Cortex of kidney (tissue), 1 donor: ENCODE measurements around the gene DDR2.
"Not testable (repeated sequence)": the region's sequence is repeated elsewhere in the genome, so short reads cannot be mapped to it uniquely, and the experiment has no call there.

Experiments
- DNase-seq: peaks from one replicate; lab custom pipeline; 2025; lab: John Stamatoyannopoulos, UW

The DDR2 gene

DNA sequence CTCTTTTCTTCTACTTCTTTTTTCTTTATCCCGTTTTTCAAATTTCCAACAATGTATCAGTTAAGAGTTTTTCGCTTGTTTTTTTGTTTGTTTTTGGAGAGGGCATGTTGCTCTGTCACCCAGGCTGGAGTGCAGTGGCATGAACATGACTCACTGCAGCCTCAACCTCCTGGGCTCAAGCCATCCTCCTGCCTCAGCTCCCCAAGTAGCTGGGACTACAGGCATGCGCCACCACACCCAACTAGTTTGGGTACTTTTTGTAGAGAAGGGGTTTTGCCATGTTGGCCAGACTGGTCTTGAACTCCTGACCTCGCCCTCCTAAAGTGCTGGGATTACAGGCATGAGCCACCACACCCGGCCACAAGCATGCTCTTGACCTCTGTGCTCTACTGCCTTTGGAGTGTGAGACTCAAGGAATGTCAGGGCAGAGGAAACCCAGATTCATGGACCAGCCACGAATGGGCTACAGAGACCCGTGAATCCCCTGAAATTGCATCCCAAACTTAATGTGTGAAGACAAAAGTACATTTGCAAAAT lies 93.1 kb downstream of the DDR2 start:
- DNase-seq: no peak

DNA sequence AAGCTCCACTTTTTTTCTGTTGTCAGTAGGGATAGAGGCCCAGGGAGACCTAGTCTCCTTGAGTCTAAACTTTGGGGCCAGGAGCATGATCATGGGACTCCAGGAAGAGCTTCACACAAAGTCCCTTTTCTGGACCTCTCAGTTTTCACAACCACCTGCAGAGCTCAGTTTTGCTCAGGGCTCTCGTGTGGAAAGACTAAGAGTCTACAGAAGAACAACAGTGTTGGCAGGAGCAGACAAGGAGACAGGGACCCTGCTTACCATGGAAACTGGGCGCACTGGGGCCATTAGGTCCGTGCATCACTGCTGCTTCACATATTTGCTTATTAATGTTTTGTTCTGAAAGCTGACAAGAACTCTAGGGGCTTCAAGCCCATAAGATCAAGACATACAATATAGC lies 94.3 kb downstream of the DDR2 start:
- no peak for DNase-seq

DNA sequence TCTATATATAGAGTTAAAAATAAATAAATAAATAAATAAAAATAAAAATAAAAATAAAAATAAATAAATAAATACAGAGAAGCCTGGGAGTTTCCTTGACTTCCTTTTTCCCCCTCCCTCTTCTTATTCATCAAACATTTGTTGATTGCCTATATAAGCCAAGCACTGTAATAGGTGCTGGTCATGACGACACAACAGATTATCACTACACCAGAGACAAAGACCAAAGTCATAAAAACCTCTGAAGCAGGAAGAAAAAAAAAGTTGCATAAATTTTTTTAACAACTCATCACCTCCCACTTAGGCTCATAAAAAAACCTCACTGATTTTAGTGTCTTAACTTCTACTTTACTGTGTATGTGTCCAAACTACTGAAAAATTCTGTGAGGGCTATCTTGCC lies 95.2 kb downstream of the DDR2 start:
- DNase-seq: not testable (repeated sequence)

DNA sequence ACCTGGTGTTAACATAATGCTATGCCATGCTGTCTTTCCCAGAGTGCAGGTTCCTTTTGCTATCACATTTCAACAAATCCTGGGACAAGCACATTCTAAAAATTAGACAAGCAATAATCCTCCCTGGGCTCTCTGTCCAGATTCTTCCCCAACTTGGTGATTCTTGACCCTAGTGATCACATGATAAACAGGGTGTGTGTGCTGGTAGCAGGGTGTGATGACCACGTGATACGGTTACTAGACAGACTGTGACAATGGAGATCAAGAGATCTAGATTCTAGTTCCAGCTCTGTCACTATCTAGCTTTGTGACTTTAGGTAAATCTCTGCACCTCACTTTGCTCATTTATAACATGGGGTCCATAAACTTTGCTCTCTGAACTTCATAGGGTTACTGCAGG lies 96.3 kb downstream of the DDR2 start:
- DNase-seq: no peak

DNA sequence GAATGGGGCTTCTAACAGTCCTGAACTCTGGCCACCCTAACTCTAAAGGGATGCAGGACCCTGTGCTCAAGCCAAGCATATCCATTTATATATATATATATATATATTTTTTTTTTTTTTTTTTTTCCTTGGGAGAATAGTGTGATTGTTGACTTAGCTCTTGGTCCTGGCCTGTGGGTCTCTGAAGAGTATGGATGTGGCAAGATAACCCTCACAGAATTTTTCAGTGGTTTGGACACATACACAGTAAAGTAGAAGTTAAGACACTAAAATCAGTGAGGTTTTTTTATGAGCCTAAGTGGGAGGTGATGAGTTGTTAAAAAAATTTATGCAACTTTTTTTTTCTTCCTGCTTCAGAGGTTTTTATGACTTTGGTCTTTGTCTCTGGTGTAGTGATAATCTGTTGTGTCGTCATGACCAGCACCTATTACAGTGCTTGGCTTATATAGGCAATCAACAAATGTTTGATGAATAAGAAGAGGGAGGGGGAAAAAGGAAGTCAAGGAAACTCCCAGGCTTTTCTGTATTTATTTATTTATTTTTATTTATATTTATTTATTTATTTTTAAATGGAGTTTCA lies 97.0 kb downstream of the DDR2 start:
- not testable (repeated sequence) for DNase-seq

DNA sequence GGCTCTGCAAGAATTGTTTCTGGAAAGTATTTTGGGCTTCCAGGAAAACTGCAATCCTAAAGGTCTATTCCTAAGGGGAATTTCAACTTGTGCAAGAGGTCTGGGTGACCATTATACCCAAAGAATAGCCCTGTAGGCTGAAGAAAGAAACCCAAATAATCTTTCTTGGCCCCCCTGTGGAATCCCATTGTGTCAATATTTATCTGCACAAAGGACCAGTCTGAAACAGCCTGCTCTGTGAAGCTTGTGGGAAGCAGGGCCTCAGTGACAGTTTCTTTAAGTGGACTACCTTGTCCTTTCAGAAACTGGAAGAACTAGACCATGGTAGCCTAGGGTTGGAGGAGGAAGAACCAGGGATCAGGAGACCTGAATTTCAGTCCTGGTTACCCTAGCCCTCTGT lies 99.8 kb downstream of the DDR2 start:
- no peak for DNase-seq

DNA sequence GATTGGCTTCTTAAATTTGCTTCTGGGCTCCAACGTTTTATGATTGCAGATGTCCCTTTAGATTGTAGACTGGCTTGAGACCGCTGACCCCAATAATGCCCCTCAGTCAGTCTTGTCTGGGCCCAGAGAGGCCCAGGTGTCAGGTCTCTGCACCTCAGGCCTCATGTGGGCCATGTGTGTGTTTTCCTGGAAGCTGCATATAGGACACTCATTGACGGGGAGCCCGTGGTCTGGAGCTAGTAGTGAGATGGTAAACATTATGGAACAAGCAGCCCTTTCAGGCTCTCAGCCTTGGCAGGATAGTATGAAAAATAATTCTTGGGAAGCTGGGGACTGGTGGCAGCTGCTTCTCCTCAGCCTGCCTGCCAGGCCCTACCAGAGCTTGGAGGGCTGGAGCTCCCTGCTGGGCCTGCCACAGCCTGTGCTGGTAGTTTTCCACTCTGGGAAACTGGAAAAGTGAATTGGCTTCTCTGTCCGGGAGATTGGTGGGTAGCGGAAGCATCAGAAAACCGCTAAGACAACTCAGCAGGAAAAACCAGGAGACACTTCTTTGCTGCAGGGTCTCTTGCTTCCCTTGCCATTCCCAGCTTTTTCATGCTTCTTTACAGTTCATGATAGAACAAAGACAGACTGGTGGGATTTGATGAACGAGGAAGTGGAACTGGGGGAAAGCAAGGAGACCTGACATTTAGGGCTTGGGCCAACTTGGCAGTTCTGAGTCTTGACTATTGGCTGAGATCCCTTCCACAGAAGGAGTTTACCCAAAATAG lies 100.5 kb downstream of the DDR2 start:
- no peak for DNase-seq

DNA sequence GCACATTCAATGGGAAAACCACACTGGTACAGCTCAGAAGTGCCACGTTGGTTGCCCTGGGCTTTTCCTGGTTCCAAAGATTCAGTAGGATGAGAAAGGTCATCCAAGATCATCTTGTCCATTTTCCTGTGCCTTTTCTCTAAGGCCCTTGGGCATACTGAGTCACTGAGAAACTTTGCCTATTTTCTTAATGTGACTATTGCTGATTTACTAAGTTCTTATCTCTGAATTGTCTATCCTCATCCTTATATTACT lies 101.0 kb downstream of the DDR2 start:
- no peak for DNase-seq

DNA sequence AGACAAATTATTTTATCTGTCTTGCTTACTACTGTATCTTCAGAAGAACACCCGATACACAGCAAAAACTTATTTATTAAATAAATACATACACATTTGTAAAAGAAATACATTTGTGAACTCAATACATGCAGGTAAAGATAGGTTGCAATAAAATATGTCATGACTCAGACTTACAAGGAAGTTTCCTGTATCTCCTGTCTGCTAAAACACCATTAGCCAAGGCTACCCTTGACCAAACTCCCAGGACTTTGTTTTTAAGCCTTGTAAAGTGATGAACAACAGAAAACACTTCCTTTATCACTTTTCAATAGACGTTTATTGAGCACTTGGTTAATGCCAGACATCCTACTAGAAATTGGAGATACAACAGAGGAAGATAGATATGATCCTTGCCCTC lies 101.8 kb downstream of the DDR2 start:
- no peak for DNase-seq

DNA sequence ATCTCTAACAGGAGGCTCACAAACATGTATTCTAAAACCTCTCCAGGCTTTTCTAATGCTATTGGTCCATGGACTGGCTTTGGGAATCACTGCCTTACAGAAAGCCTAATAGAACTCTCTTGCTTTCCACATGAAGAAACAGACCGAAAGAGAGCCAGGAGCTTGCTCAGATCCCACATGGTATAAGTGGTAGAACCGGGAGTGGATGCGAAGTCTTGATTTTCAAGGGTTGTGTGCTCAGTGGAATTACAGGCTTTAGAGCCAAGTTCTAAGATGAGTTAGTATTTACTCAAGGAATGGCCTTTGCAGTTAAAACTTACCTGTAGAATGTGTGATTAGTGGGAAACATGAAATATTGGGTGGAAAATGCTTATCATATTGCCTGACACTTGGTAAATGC lies 103.9 kb downstream of the DDR2 start:
- no peak for DNase-seq

DNA sequence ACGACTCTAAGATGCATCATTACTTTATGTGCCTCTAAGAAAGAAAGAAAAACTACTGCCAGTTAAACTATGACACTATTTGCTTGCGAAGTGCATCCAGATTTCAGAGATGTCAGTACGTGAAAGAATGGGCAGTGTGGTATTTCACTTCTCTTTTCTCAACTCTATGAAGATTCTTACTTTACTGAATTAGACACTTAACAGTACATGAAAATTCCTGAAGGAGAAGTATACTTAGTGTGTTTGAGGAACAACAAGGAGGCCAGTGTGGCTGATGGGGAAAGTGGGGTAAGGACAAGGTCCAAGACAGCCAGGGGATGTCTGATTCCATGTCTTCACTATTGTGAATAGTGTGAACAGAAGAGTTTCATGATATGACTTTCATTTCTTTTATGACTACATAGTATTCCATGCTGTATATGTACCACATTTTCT lies 104.4 kb downstream of the DDR2 start:
- no peak for DNase-seq

DNA sequence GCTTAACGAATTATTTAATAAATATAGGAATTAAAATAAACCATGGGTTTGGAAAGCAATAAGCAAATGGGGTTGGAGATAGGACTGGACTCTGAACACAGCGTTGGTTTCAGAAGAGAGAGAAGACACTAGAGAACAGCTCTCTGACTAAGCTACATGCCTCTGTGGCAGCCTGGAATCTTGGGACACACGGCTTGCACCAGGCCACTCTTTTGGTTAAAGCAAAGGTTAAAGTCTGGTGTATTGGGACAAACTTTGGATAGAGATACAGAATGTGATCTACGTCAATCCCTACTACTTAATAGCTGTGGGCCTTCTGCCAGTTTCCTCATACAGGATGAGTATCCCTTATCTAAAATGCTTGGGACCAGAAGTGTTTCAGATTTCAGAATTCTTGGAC lies 108.5 kb downstream of the DDR2 start:
- no peak for DNase-seq

DNA sequence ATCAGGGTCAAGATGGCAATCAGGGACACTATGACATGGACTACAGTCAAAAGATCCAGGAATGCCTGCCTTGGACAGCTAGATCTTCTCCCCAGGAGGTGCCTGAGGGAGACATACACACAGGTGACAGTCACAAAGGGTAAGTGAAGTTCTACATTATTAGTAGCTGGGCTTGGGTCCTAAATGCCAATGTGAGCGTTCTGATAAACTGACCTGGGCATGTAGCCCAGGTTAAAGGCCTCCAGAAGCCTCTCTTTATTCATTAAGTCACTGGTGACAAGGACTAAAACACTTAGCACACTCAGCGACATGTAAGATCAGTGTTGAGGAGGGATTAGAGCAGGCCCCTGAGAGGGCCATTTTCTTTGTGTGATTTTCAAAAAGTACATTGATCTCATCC lies 109.3 kb downstream of the DDR2 start:
- DNase-seq: no peak

DNA sequence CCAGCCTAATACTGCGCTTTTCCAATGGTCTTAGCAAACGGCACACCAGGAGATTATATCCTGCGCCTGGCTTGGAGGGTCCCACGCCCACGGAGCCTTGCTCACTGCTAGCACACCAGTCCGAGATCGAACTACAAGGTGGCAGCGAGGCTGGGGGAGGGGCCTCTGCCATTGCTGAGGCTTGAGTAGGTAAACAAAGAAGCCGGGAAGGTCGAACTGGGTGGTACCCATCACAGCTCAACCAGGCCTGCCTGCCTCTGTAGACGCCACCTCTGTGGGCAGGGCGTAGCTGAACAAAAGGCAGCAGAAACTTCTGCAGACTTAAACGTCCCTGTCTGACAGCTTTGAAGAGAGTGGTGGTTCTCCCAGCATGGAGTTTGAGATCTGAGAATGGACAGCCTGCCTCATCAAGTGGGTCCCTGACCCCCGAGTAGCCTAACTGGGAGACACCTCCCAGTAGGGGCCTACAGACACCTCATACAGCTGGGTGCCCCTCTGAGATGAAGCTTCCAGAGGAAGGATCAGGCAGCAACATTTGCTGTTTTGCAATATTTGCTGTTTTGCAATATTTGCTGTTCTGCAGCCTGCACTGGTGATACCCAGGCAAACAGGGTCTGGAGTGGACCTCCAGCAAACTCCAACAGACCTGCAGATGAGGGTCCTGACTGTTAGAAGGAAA lies 114.1 kb downstream of the DDR2 start:
- DNase-seq: not testable (repeated sequence)

DNA sequence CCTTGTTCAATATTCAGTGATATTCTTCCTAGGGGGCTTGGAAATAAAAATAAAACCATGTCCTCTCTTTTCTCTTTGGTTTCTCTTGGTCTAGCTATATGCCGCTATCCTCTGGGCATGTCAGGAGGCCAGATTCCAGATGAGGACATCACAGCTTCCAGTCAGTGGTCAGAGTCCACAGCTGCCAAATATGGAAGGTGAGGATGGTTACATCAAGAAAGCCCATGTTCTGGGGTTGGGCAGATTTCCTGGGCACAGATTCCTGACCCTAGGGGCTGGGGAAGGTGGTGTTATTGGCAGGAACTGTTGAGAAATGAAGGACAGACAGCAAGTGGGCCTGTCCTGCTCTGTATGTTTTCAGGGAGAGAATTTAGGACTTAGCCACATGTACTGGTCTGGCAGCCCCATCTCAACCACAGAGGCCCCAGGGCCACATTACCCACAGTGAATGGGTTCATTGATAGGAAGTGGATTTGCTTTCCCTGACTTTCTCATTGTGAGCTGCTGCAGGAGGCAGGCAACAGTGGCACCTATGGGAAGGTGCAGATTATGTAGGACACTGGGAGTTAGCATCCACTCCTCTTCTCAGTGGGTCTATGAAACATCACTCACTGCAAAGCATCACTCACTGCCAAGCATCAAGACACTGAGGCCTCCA lies 120.9 kb downstream of the DDR2 start:
- DNase-seq: no peak

DNA sequence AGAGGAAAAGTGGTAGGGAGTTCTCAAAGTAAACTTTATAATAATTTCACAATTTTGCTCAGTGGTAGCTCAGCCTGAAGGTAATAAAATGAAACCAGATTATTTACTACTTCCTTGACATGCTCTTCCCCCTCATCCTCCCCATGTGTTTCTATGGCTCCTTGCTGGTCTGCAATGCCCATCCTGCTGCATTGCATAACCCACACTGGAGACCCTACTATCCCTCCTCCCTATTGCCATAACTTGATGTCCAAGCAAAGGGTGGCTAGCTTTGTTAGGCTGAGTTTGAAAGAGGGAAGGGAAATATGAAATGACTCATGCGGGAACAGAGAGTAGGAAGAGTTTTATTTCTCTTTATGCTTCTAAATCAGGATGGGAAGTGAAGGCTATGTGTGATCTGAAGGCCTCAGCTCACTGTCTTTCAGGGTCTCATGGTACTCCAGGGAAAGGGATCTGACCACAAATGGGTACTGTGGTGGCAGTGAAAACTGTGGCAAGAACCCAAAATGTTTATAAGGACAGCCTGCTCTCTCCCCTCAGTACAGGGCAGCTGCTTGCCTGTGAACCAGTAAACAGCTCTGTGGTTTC lies 121.8 kb downstream of the DDR2 start:
- no peak for DNase-seq

DNA sequence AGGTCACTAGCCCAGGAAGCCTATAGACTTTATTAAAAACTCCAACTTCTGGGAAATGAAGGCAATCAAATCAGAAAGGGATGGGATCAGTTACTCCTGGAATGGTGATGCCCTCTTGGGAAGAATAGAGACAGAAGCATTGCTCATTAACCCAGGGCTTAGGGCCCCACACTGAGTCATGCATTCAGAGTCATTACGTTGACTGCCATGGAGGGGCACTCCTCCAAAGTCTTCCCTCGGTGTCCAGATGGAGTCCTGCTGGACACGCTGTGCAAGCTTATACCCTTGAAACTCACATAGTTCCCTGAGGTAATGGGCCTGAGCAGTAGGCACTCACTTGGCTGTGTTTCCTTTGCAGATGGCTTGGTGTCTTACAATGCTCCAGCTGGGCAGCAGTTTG lies 123.0 kb downstream of the DDR2 start:
- no peak for DNase-seq

DNA sequence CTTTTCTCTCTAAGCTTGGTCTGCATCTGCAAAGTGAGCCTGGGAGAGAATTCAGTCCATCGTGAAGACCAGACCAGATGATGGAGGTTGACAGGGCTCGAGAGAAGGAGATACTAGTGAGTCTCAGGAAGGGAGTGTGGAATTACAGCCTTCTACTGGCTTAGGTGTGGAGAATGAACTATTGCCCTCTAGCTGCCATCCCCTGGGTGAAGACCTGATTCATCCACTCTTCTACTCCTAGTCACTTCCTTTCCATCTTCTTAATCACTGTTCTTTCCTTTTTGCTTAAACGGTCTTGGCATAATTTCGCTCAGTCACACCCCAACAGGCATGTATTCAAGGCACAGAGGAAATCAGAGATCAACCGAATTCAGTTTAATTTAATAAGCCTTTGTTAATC lies 124.3 kb downstream of the DDR2 start:
- no peak for DNase-seq

DNA sequence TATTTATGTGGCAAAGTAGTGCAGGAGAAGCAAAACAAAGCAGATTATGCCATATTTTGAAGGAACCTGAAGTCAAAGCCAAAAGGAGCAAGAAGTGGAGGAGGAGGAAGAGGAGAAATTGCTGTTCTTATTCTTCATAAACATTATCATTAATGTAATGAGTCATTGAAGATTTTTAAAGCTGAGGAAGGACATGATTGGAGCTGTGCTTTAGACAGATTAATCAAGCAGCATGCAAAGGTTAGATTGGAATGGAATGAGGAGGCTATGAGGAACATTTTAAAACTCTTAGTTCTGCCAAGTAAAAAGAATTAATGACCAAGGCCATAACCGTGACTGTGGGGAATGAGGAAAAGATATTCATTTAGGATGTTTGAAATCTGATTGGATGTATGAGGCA lies 125.2 kb downstream of the DDR2 start:
- DNase-seq: no peak

DNA sequence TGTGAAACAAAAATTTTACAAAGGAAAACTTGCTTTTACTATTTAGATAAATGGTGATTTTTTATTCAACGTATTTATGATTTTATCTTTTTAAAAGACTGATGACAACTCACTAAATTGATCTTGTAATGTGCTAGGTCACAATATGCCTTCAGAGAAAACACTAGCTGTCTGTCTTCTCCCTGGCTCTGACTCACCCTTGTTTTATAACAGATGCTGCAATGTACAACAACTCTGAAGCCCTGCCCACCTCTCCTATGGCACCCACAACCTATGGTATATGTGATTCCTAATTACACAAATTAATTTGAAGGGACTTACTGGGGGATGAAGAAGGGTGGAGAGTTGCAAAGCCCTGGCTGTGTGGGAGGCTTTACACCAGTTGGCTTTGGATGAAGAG lies 133.5 kb downstream of the DDR2 start:
- DNase-seq: no peak

DNA sequence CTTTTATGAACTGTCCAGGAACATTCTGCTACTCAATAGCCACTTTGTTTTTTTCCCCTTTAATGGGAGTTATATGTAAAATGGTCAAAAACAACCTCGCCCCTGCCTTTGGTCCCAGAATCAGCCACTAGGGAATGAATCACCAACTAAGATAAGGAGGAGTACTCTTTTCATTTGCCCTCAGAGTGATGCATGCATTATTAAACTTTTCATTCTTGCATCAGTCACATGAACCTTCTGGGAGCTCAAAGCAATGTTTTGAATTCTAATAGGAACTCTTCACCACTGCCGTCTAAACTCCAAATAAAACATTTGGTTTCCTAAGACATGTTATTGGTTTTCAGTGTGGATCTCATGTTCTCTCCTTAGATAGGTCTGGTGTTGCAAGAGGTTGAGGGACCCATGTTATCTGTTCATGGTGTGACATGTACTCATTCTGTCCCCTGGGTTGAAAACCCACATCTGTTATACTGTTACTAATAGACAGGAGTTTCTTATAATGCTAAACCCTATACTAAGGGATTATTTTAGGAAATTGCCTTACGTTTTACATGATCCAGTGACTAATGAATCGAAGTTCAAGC lies 140.4 kb downstream of the DDR2 start:
- no peak for DNase-seq

DNA sequence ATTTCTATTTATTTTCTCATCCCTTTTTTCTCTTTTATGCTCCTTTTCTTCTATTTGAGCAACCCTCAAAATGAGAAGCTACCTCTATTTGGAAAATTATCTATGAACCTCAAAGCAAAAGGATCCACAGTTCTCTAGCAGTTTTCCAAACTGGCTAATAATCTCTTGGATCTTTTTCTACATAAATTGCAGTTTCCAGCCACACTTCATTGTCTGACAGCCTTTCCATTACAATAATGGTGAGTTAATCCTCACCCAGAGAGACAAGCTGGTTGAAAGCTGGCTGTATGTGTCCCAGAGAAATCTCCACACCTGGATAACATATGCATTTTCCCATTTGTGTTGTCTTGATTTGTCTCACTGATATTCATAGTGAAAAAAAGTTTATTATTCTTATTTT lies 141.7 kb downstream of the DDR2 start:
- DNase-seq: no peak
